HG03196 (cell line): ENCODE data around the gene SLC6A19.
"Not testable (repeated sequence)": the region's sequence is repeated elsewhere in the genome, so short reads cannot be mapped to it uniquely, and the experiment has no call there.

ENCODE experiments used
- ATAC-seq: cut with Tn5 transposase; IDR thresholded peaks from one replicate; pipeline ENCODE4 v1.9.1; 2021; ENCODE audit not compliant: unreplicated experiment

Gene SLC6A19

DNA sequence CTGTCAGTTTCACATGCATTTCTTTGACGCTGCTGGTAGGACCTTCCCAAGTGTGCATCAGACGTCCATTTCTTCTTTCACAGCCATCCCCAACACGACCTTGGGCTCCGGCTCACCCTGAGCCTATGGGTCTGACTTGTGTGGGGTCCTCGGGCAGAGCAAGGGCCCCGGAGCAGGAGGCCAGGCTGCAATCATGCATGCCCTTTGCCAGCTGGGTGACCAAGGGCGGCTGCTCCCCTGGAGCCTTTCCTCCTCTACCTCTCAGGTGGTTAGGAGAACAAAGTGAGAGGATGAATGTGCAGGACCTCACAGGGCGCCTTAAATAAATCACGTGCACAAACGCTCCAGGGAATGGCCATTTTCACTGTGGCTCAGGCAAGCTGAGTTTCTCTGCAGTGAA lies 60.2 kb downstream of the SLC6A19 start:
- no peak for ATAC-seq

DNA sequence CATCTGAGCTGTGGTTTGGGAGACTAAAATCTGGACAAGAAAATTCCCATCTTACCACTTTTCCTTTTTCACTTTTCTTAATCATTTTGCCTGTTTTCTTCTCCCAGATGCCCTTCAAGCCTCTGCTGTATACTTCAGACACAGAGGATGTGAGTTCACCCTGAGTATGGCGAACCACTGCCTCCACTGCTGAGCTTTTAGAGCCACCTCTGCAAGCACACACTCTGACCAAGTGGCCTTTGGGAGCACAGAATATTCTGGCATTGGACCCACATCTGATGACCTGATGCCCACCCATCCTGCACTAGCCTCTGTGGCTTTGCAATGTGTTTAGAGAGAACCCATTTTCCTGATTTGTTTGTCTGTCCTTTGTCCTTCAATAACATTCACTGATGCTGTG lies 61.0 kb downstream of the SLC6A19 start:
- ATAC-seq = no peak

DNA sequence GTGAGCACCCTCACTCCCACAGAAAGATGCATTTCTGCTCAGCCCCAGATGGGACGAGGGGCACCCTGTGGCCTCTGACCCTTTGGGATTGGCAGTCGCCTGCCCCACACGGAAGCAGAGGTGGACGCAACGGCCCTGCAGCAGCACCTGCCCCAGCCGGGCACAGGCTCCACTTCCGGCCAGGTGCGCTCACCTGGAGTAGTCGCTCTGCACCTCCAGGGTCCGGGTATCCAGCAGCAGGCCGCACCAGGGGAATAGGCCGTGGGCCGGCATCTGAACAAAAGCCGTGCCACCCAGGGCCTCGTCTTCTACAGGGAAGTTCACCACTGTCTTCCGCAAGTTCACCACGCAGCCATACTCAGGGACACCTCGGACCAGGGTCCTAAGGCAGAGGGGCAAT lies 62.8 kb downstream of the SLC6A19 start:
- ATAC-seq = no peak

DNA sequence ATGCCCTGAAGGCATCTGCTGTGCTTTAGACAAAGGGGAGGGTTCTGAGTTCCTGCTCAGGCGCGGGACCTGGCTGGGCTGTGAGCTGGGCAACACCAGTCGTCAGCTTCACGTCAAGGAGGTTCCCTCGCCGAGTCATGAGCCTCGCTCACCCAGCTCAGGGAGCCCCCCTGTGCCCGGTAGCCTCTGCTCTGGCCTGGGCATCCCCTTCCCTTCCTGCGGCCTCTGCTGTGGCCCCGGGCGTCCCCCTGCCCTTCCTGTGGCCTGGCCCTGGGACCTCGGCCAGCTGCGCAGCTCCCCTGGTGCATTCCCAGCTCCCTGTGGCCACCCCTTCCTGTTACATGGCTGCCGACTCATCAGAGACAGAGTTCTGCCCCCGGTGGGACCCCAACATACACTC lies 63.6 kb downstream of the SLC6A19 start:
- ATAC-seq = no peak

DNA sequence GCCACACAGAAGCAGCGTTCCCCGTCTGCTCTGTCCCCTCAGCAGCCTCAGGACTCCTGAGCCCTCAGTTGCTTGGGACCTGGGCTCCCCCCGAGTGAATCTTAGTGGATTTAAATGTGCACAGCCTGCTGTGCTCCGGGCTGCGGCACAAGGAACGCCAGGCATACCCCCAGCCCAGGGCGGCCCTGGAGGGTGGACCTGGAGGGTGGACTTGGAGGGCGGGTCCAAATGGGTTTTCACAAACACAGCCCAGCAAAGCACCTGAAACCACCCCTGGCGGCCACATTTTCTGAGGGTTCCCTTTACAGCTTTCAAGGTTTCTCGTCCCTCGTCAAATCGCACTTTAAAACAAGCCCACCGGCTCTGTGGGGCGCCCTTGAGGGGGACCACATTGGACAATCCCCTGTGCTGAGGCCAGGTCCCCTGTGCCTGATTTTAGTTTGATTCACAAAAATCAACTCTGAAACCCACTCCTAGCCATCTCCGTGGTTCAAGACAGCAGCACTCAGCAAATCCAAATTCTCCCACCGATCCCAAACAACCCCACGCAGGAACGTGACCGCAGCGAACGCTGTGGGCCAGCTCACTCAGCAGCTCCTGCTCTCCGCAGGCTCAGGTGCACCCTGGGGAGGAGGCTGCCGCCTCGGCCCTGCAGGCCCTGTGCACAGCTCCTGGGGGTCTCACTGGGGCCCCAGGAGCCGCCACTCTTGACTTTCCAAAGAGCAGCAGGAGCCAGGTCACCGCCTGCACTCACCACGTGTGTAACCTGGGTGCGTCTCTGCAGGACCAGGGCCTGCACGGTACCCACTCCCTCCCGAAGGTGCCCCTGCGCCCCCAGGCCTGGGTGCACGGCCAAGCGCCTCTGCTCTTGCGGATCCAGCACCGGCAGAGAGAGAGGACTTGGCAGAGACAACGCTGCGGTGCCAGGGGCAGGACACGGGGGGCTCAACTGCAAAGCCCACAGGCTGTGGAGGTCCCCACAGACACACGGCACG lies 64.4 kb downstream of the SLC6A19 start:
- ATAC-seq = no peak

DNA sequence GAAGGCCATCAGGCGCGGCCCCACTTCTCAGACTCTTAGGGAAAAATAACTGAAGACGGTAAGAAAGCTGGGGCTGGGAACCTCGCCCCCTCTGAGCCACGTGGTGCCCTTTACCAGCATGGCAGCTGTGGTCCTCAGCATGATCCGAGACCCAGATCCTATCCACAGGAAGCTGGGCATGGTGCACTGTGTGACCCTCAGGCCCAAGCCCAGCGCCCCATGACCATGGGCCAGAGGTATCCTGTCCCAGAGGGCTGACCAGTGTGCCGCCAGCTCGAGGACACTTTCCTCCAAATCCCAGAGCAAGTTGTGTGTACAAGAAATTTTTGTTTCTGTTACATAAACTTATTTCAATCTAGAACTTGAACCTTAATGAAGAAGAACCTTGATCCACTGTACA lies 65.4 kb downstream of the SLC6A19 start:
- no peak for ATAC-seq

DNA sequence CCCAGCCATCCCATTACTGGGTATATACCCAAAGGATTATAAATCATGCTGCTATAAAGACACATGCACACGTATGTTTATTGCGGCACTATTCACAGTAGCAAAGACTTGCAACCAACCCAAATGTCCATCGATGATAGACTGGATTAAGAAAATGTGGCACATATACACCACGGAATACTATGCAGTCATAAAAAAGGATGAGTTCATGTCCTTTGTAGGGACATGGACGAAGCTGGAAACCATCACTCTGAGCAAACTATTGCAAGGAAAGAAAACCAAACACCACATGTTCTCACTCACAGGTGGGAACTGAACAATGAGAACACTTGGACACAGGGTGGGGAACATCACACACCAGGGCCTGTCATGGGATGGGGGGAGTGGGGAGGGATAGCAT lies 66.1 kb downstream of the SLC6A19 start:
- ATAC-seq = not testable (repeated sequence)

DNA sequence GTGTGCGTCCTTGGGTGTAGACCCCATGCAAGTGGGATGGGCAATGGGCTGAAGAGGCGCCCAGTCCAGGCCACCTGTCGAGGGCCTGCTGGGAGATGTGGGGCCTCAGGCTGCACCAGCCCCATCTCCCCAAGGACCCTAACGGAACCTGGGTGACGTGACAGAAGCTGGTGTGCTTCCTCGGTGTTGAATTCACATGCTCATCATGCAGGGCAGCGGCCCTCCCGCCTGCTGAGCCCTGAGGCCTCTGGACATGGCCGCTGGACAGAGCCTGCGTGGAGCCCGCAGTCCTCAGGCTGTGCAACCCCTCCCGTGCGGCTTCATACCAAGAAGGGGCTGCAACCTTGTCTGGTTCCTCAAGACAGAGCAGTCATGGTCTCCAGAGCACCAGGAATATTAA lies 66.7 kb downstream of the SLC6A19 start:
- no peak for ATAC-seq

DNA sequence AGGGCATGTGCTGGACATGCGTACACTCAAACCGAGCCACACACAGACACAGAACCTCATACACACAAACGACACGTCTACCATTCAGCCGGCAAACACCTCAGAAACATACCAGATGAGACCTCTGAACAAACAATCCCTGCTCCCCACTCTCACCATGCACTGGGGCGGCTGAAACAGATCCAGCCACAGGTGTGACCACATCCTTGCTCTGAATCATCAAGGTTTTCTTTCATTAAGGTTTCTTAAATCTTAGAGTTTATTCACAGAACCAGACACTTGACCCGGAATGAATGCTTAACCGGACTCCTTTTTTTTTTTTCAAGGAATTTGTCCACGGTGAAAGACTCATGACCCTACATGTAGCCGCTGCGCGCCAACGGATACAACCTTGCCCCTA lies 67.3 kb downstream of the SLC6A19 start:
- ATAC-seq = no peak

DNA sequence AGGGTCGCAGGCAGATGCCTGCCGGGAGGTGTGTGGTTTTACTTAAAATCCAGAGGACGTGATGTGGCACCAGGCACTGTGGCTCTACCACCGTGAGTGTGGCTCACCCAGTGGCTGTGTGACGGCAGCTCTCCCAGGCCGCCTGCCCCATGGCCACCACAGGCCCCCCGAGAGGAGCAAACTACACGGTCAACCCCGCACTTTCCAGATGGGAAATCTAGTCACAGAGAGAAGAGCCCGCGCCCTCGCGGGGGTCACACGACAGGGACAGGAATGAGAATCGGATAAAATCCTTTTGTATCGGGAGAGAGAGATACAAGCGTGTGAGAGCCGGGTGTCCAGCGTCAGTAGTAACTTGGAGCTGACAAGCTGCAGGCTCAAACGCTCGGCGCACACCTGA lies 69.0 kb downstream of the SLC6A19 start:
- no peak for ATAC-seq

DNA sequence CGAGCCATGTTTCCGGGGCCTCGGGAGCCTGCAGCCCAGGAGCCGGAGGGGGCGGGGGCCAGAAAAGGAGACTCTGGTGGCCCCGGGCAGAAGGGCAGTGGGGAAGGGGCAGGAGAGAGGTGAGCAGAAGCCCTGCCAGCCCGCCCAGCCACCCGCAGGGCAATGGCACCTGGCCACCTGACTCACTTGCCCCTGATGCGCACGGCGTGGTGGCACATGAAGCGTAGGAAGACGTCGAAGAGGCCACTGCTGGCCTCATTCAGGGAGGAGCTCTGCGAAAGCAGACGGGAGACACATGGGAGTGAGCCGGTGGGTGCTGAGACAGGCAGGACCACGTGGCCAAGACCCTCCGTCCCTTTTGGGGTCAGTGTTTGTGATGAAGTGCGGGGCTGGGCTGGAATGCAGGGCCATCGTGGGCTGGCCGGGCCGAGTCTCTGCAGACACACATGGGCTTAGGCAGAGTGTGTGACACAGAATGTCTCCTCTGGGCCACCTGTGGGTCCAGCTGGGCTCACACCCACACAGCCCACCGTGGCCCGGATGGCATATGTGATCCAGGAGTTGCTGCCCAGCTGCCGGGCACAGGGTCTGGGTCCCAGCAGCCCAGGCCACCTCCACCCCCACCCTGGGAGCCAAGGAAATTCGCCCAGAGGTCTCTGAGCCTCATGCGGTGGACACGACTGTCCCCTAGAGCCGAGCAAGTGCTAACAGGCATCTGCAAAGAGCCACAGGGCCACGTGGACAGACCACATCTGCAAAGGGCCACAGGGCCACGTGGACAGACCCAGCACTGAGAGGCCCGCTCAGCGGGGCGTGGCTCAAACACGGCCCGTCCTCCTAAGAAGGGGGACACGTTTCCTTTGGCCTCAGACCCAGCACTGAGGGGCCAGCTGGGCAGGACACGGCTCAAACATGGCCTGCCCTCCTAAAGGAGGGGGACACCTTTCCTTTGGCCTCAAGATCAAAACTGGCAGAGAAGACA lies 69.8 kb downstream of the SLC6A19 start:
- ATAC-seq = no peak

DNA sequence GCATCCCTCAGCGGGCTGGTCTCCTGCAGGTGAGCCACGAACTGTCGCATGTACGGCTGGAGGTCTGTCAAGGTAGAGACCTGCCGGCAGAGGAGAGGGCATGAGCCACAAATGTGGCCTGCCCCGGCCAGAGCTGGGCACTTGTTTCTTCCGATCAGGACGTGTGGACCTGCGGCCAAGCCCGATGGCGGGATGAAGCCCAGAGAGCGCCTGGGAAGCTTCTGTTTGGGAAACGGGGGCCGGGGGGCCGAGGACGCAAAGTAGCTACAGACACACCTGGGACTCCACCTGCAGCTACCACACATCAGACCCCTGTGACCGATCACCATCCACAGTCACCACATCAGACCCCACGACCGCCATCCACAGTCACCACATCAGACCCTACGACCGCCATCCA lies 70.8 kb downstream of the SLC6A19 start:
- no peak for ATAC-seq

DNA sequence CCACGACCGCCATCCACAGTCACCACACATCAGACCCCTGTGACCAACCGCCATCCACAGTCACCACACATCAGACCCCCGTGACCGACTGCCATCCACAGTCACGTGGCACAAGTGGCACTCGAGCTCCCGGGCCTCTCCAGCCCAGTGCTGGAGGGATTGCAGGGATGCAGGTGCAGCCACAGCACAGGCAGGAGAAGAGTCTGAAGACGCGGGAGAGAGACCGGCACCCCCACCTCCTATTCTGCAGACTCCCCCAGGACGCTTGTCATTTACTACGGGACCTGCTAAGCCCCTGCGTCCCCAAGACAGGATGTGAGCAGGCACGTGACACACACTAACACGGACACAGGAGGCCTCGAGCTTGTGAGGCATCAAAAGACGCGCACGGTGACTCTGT lies 72.3 kb downstream of the SLC6A19 start:
- ATAC-seq = no peak

DNA sequence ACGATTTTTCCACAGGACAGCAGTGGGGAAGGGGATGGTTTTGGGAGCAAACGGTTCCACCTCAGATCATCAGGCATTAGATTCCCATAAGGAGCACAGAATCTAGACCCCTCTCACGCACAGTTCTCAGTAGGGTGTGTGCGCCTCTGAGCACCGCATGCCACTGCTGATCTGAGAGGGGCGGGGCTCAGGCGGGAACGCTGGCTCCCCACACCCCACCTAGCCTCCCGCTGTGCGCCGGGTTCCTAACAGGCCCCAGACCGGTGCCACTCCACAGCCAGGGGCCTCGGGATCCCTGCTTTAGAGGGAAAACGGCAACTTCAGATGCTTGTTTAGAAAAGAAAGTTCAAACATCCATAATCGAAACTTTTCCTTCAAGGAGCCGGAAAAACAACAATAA lies 73.1 kb downstream of the SLC6A19 start:
- no peak for ATAC-seq
